Germinal center (tissue), 1 donor: Measurements from ENCODE around the gene NOA1.
"Not testable (repeated sequence)": the region's sequence is repeated elsewhere in the genome, so short reads cannot be mapped to it uniquely, and the experiment has no call there.

ENCODE experiments used
- DNase-seq: peaks from one replicate; pipeline ENCODE4 v3.0.0; 2012; ENCODE audit warnings: mixed read lengths, low spot score

Gene NOA1

GRCh38 chr4:56958111-56958517 is 19.3 kb downstream of the NOA1 start:
- no peak for DNase-seq

- DNase-seq, result no peak
These were observed 23.5 kb downstream of the NOA1 start for GRCh38 chr4:56953680-56954520.

GRCh38 chr4:56941403-56941802 is 36.0 kb downstream of the NOA1 start:
- no peak for DNase-seq

- DNase-seq, result no peak
These were observed 36.4 kb downstream of the NOA1 start for GRCh38 chr4:56940971-56941370.

GRCh38 chr4:56940403-56940802 is 37.0 kb downstream of the NOA1 start:
- no peak for DNase-seq

GRCh38 chr4:56939826-56940225 is 37.6 kb downstream of the NOA1 start:
- DNase-seq, result not testable (repeated sequence)

- no peak for DNase-seq
These were observed 40.1 kb downstream of the NOA1 start for GRCh38 chr4:56937262-56937661.

- DNase-seq, result no peak
These were observed 45.5 kb downstream of the NOA1 start for GRCh38 chr4:56931924-56932323.

- DNase-seq, result no peak
These were observed 46.8 kb downstream of the NOA1 start for GRCh38 chr4:56930638-56931037.

- DNase-seq, result no peak
These were observed 50.2 kb downstream of the NOA1 start for GRCh38 chr4:56927196-56927595.

GRCh38 chr4:56914977-56915376 is 62.4 kb downstream of the NOA1 start:
- not testable (repeated sequence) for DNase-seq

GRCh38 chr4:56914336-56914735 is 63.1 kb downstream of the NOA1 start:
- DNase-seq, result no peak
